PC-3 (cell line): ENCODE results near the gene MACROH2A1. TPM values are rescaled to one million over a fixed set of nuclear protein-coding genes. Genes with fewer than 3 reads are reported as not detected.

Source experiments
- ATAC-seq: fragments of 200-7000 bp; cut with Tn5 transposase; 2 replicates; pipeline ENCODE4 v1.9.1; 2020; ENCODE audit warnings: mild to moderate bottlenecking, moderate library complexity
- BruUV-seq: library from RNA; stranded (reverse); fragments of 400-500 nt; replicated peaks from 2 replicates; lab custom pipeline; 2021; lab: Mats Ljungman, UMichigan
- CTCF ChIA-PET: fragments of 300-600 bp; sonication (Branson Sonifier 250); formaldehyde crosslinking; loops from one replicate; lab custom pipeline; 2022; ENCODE audit warnings: antibody characterized with exemption; lab: Charles Lee
- POLR2A ChIA-PET: fragments of 300-600 bp; sonication (Branson Sonifier 250); formaldehyde crosslinking; loops from one replicate; lab custom pipeline; 2022; ENCODE audit warnings: antibody characterized with exemption; ENCODE audit not compliant: unreplicated experiment; lab: Charles Lee
- DNase-seq: peaks from one replicate; pipeline ENCODE4 v3.0.0-alpha.2; 2015
- H2AFZ ChIP-seq: fragments of 300-600 bp; sonication (generic); 2 replicates; pipeline ENCODE4 v1.6.0; 2016; ENCODE audit warnings: antibody characterized with exemption, low read length
- H3F3A ChIP-seq: fragments of 300-600 bp; sonication (generic); one replicate; pipeline ENCODE4 v1.6.0; 2017; ENCODE audit warnings: antibody characterized with exemption, low read length, control low read depth, mild to moderate bottlenecking; ENCODE audit not compliant: unreplicated experiment
- H3K27ac ChIP-seq: fragments of 300-600 bp; sonication (generic); 2 replicates; pipeline ENCODE4 v1.5.1; 2016; ENCODE audit warnings: mild to moderate bottlenecking, low read length
- H3K27me3 ChIP-seq: fragments of 300-600 bp; sonication (generic); 2 replicates; pipeline ENCODE4 v1.6.1; 2016; ENCODE audit warnings: low read length, mixed read lengths
- H3K36me3 ChIP-seq: fragments of 300-600 bp; sonication (generic); 2 replicates; pipeline ENCODE4 v1.6.1; 2016; ENCODE audit warnings: low read depth, mixed run types, low read length, mixed read lengths
- H3K4me1 ChIP-seq: fragments of 300-600 bp; sonication (generic); 2 replicates; pipeline ENCODE4 v1.5.1; 2016; ENCODE audit warnings: low read length; ENCODE audit not compliant: insufficient read depth
- H3K4me2 ChIP-seq: fragments of 300-600 bp; sonication (generic); 2 replicates; pipeline ENCODE4 v1.6.0; 2016; ENCODE audit warnings: low read length
- H3K4me3 ChIP-seq: fragments of 300-600 bp; sonication (generic); 2 replicates; pipeline ENCODE4 v1.5.1; 2016; ENCODE audit warnings: mild to moderate bottlenecking, low read length, mixed read lengths
- H3K79me2 ChIP-seq: fragments of 300-600 bp; sonication (generic); 2 replicates; pipeline ENCODE4 v1.6.1; 2017; ENCODE audit warnings: low read length, mixed read lengths
- H3K9ac ChIP-seq: fragments of 300-600 bp; sonication (generic); 2 replicates; pipeline ENCODE4 v1.6.0; 2016; ENCODE audit warnings: mild to moderate bottlenecking, low read length
- H3K9me2 ChIP-seq: fragments of 300-600 bp; sonication (generic); replicated peaks from 2 replicates; pipeline ENCODE4 v1.6.1; 2016; ENCODE audit warnings: mixed run types, low read length, mixed read lengths
- H3K9me3 ChIP-seq: fragments of 300-600 bp; sonication (generic); 2 replicates; pipeline ENCODE4 v1.6.1; 2016; ENCODE audit warnings: low read length, mixed read lengths
- H4K20me1 ChIP-seq: fragments of 300-600 bp; sonication (generic); 2 replicates; pipeline ENCODE4 v1.6.1; 2016; ENCODE audit warnings: low read length, mixed read lengths
- CTCF ChIP-seq: fragments of 300-600 bp; sonication (generic); conservative IDR thresholded peaks from 2 replicates; pipeline ENCODE4 v1.5.1; 2017; ENCODE audit warnings: antibody characterized with exemption, low read depth, mild to moderate bottlenecking, low read length
- EZH2 ChIP-seq: fragments of 300-600 bp; sonication (generic); IDR thresholded peaks from one replicate; pipeline ENCODE4 v1.6.1; 2017; ENCODE audit warnings: antibody characterized with exemption, mild to moderate bottlenecking, low read length; ENCODE audit not compliant: unreplicated experiment
- EZH2phosphoT487 ChIP-seq: fragments of 300-600 bp; sonication (generic); IDR thresholded peaks from 2 replicates; pipeline ENCODE4 v1.6.1; 2018; ENCODE audit warnings: mild to moderate bottlenecking, antibody characterized with exemption, low read length, borderline replicate concordance
- intact Hi-C: fragments of 100-400 bp; cut with micrococcal nuclease; formaldehyde crosslinking; loops from 2 replicates; pipeline ENCODE4 v1.9.0; 2023
- total RNA-seq: library from RNA; depleted of rRNA; stranded (reverse); fragments of >200 nt; gene quantifications from 2 replicates; pipeline ENCODE4 v1.2.3, GENCODE V29; 2014

Gene MACROH2A1
- total RNA-seq, 1 experiment from 2014 or later, result 388 TPM

GRCh38 chr5:135294793-135295192 lies 104.2 kb downstream of the MACROH2A1 start:
- no peak for DNase-seq
- no peaks in the 10 kb centered on the region for H3K4me1 ChIP-seq
- H3K9me3 ChIP-seq, result no peaks in the 10 kb centered on the region
- no peaks in the 10 kb centered on the region for H3F3A ChIP-seq
- H3K36me3 ChIP-seq, result no peaks in the 10 kb centered on the region
- no peak overlapping the region for H3K4me3 ChIP-seq
- ChIA-PET POLR2A (no interaction called here), CTCF (no interaction called here)
- H3K9ac ChIP-seq, result no peak overlapping the region
- H2AFZ ChIP-seq, result no peak overlapping the region
- no peaks in the 10 kb centered on the region for H3K27me3 ChIP-seq
- no peak overlapping the region for H3K4me2 ChIP-seq
- intact Hi-C loops, result no loop called here
- no peaks in the 10 kb centered on the region for H4K20me1 ChIP-seq
- TF ChIP-seq EZH2phosphoT487, result no peak
- no peak for TF ChIP-seq CTCF
- no peak for TF ChIP-seq EZH2
- ATAC-seq, result no peak
- no peaks in the 10 kb centered on the region for H3K79me2 ChIP-seq
- H3K9me2 ChIP-seq, result no peaks in the 10 kb centered on the region
- no peak overlapping the region for H3K27ac ChIP-seq
- BruUV-seq, result no TSS peak

- Histone ChIP-seq H3K27ac (no peak overlapping the region), H3K79me2 (no peaks in the 10 kb centered on the region), H3K9me3 (no peaks in the 10 kb centered on the region), H3K9ac (no peak overlapping the region), H2AFZ (no peak overlapping the region), H3K9me2 (no peaks in the 10 kb centered on the region), H3K4me1 (no peaks in the 10 kb centered on the region), H3K4me2 (no peak overlapping the region), H3K4me3 (no peak overlapping the region), H3K36me3 (no peaks in the 10 kb centered on the region), H3F3A (no peaks in the 10 kb centered on the region), H3K27me3 (no peaks in the 10 kb centered on the region), H4K20me1 (no peaks in the 10 kb centered on the region)
- ChIA-PET POLR2A (no interaction called here), CTCF (interaction anchor here (0.7 kb wide), 1 partner anchor 26 kb away, joined by 3 read pairs; no protein-coding TSS in a partner anchor)
- DNase-seq (no peak), ATAC-seq (peak; percentile 38)
- no peak for TF ChIP-seq CTCF
- TF ChIP-seq EZH2phosphoT487, result no peak
- no peak for TF ChIP-seq EZH2
- intact Hi-C loops, result no loop called here
- BruUV-seq, result no TSS peak
These were observed 109.4 kb downstream of the MACROH2A1 start for GRCh38 chr5:135289651-135290050.

- no peak overlapping the region for H2AFZ ChIP-seq
- BruUV-seq, result no TSS peak
- no peaks in the 10 kb centered on the region for H3F3A ChIP-seq
- POLR2A ChIA-PET, result no interaction called here
- H3K9me3 ChIP-seq, result no peaks in the 10 kb centered on the region
- no peak overlapping the region for H3K4me2 ChIP-seq
- DNase-seq (no peak), ATAC-seq (no peak)
- H3K79me2 ChIP-seq, result no peaks in the 10 kb centered on the region
- no peak overlapping the region for H3K27ac ChIP-seq
- TF ChIP-seq CTCF (no peak), EZH2phosphoT487 (no peak), EZH2 (no peak)
- H3K9me2 ChIP-seq, result no peaks in the 10 kb centered on the region
- no peak overlapping the region for H3K4me3 ChIP-seq
- no peaks in the 10 kb centered on the region for H4K20me1 ChIP-seq
- intact Hi-C loops, result no loop called here
- H3K27me3 ChIP-seq, result no peaks in the 10 kb centered on the region
- CTCF ChIA-PET, result no interaction called here
- no peaks in the 10 kb centered on the region for H3K4me1 ChIP-seq
- no peaks in the 10 kb centered on the region for H3K36me3 ChIP-seq
- H3K9ac ChIP-seq, result no peak overlapping the region
These were observed 111.5 kb downstream of the MACROH2A1 start for GRCh38 chr5:135287551-135287950.
